Measurements from ENCODE around the gene TXNIP. TPM values are rescaled to one million over a fixed set of nuclear protein-coding genes. Genes with fewer than 3 reads are reported as not detected.

Gene TXNIP
- total RNA-seq, 1 donor from 2014 or later = 9.0 TPM

DNA sequence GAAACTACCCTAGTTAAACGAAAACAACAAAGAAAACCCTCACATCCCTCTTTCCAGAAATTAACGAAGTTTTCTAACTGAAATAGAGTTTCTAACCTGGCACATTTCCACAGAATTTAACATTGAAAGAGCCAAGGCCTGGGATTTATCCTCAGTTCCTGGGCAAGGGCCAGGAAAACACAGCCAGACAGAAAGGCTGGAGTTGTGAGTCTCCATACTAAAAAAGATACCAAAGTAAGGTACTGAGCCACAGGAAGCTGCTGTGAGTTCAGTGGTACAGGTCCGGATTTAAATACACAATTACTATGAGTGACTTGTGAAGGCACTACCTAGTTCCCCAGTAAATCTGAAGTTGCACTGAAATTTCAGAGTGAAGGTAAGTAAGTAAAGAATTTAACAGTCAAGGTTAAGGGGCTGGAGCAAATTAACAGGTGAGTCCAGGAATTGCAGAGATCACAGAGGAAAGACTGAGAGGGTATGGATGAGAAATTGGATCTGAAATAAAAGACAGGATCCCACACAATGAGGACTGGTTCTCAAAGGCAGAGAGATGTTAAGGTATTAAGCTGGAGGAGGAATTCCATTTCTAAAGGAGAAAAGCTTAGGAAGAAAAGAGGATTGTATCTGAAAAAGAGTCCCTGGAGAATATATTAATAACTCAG, 39.5 kb downstream of the TXNIP start:
- Histone ChIP-seq H3K4me3 (ENCODE audit: low read depth, low read length) (peak overlapping the region; percentile 59), H3K36me3 (ENCODE audit: control insufficient read depth, insufficient read depth, low read length) (no peaks in the 10 kb centered on the region), H3K27me3 (ENCODE audit: control insufficient read depth, insufficient read depth, low read length) (no peaks in the 10 kb centered on the region)
- DNase-seq (ENCODE audit: low read depth) = no peak
- FAIRE-seq = no peak
- TF ChIP-seq, protein P1, sequence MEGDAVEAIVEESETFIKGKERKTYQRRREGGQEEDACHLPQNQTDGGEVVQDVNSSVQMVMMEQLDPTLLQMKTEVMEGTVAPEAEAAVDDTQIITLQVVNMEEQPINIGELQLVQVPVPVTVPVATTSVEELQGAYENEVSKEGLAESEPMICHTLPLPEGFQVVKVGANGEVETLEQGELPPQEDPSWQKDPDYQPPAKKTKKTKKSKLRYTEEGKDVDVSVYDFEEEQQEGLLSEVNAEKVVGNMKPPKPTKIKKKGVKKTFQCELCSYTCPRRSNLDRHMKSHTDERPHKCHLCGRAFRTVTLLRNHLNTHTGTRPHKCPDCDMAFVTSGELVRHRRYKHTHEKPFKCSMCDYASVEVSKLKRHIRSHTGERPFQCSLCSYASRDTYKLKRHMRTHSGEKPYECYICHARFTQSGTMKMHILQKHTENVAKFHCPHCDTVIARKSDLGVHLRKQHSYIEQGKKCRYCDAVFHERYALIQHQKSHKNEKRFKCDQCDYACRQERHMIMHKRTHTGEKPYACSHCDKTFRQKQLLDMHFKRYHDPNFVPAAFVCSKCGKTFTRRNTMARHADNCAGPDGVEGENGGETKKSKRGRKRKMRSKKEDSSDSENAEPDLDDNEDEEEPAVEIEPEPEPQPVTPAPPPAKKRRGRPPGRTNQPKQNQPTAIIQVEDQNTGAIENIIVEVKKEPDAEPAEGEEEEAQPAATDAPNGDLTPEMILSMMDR (IDR thresholded peaks at IDR 0.05; ENCODE audit: insufficient read depth, low read length, severe bottlenecking) = no peak

DNA sequence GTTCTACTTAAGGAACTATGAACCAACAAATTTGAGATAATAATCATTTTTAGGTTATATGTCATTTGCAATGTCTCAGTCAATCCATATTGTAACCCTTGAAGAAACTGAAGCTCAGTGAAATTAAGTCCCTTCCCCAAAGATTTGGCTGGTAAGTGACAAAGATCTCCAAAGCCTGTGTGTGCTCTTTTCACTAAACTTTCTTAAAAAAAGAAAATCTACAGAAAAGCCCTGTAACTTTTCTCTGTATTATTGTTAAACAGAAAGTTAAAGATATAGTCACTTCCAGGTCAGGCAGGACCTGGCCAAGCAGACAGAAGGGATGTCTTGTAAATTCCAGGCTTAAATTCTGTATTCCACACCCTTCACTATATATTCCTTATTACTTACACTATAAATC, 40.0 kb downstream of the TXNIP start:
- H3K4me3 ChIP-seq (ENCODE audit: low read depth, low read length) = no peak overlapping the region
- no peak for FAIRE-seq
- TF ChIP-seq, protein P1 (IDR thresholded peaks at IDR 0.05; ENCODE audit: insufficient read depth, low read length, severe bottlenecking) = no peak

DNA sequence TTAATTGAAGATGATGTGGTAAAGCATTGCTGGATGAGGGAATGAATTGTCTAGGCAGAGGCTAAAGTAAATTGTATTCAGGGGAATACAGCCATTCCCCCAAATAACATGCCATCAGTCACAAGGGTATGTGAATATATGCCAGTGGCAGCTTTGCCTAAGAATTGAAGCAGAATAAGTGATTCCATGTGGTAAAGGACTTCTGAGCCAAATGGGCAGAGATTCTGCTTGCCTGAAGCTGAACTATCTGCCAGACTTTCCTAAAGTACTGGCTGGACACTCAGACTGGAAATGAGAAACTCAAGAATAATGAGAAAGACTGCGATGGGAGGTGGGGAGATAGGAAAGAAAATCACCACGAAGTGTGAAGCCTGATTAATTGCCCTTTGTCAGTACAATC, 40.9 kb downstream of the TXNIP start:
- DNase-seq (ENCODE audit: low read depth) (no peak), FAIRE-seq (no peak)
- TF ChIP-seq, protein P1 (IDR thresholded peaks at IDR 0.05; ENCODE audit: insufficient read depth, low read length, severe bottlenecking) = no peak
- H3K27me3 ChIP-seq (ENCODE audit: control insufficient read depth, insufficient read depth, low read length) = no peaks in the 10 kb centered on the region
- H3K36me3 ChIP-seq (ENCODE audit: control insufficient read depth, insufficient read depth, low read length) = no peaks in the 10 kb centered on the region
- no peak overlapping the region for H3K4me3 ChIP-seq (ENCODE audit: low read depth, low read length)

More for the DNA sequence above, 40.0 kb downstream of the TXNIP start:
- no peaks in the 10 kb centered on the region for H3K36me3 ChIP-seq (ENCODE audit: control insufficient read depth, insufficient read depth, low read length)
- H3K27me3 ChIP-seq (ENCODE audit: control insufficient read depth, insufficient read depth, low read length) = no peaks in the 10 kb centered on the region
- no peak for DNase-seq (ENCODE audit: low read depth)

DNA sequence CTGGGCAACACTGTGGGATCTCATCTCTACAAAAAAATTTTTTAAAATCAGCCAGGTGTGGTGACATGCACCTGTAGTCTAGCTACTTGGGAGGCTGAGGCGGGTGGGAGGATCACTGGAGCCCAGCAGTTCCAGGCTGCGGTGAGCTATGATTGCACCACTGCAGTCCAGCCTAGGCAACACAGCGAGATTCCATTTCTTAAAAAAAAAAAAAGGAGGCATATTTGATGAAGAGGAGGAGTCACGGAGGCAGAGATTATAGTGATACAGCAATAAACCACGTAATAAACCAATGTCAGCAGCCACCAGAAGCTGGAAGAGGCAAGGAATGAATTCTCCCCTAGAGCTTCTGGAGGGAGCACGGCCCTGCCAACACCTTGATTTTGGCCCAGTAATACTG, 42.5 kb downstream of the TXNIP start:
- TF ChIP-seq, protein P1 (IDR thresholded peaks at IDR 0.05; ENCODE audit: insufficient read depth, low read length, severe bottlenecking) = no peak
- Histone ChIP-seq H3K36me3 (ENCODE audit: control insufficient read depth, insufficient read depth, low read length) (no peaks in the 10 kb centered on the region), H3K4me3 (ENCODE audit: low read depth, low read length) (no peak overlapping the region), H3K27me3 (ENCODE audit: control insufficient read depth, insufficient read depth, low read length) (no peaks in the 10 kb centered on the region)
- no peak for DNase-seq (ENCODE audit: low read depth)
- FAIRE-seq = no peak

DNA sequence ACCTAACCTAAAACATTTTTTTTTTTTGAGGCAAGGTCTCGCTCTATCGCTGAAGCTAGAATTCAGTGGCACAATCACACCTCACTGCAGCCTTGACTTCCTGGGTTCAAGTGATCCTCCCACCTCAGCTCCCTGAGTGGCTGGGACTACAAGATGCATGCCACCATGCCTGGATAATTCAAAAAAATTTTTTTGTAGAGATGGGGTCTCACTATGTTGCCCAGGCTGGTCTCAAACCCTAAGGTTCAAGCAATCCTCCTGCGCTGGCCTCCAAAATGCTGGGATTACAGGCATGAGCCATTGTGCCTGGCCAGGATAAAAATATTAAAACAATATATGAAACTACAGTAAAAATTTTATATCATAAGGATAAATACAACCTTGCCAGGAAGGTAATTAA, 43.5 kb downstream of the TXNIP start:
- Histone ChIP-seq H3K36me3 (ENCODE audit: control insufficient read depth, insufficient read depth, low read length) (no peaks in the 10 kb centered on the region), H3K27me3 (ENCODE audit: control insufficient read depth, insufficient read depth, low read length) (no peaks in the 10 kb centered on the region), H3K4me3 (ENCODE audit: low read depth, low read length) (no peak overlapping the region)
- TF ChIP-seq, protein P1 (IDR thresholded peaks at IDR 0.05; ENCODE audit: insufficient read depth, low read length, severe bottlenecking) = no peak
- DNase-seq (ENCODE audit: low read depth) = no peak
- FAIRE-seq = no peak

DNA sequence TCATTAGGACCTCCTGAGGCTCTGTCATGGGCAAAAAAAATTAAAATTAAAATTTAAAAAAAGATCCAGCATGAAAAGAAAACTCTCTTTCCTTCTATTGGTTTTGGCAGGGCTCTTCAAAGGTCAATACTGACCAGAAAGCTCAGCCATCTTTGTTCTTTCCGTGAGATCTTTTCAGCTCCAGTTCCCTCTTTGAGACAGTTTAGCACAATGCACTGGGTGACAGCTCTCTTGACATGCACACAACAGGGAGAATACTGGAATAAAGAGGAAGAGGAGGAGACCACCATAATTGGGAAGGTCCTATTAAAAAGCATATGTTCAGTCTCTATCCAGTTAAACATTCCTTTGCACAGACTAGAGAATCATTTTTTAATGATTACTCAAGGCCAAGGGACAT, 44.9 kb downstream of the TXNIP start:
- FAIRE-seq = no peak
- H3K27me3 ChIP-seq (ENCODE audit: control insufficient read depth, insufficient read depth, low read length) = no peaks in the 10 kb centered on the region
- H3K4me3 ChIP-seq (ENCODE audit: low read depth, low read length) = no peak overlapping the region
- DNase-seq (ENCODE audit: low read depth) = no peak
- TF ChIP-seq, protein P1 (IDR thresholded peaks at IDR 0.05; ENCODE audit: insufficient read depth, low read length, severe bottlenecking) = no peak
- H3K36me3 ChIP-seq (ENCODE audit: control insufficient read depth, insufficient read depth, low read length) = no peaks in the 10 kb centered on the region

Measured in bronchial epithelial cell (primary cell).